HepG2 (cell line): ENCODE results near the gene RMI2. TPM values are rescaled to one million over a fixed set of nuclear protein-coding genes. Genes with fewer than 3 reads are reported as not detected.

Experiments used
- AGO1 ChIP-seq: fragments of 200-400 bp; formaldehyde crosslinking; IDR thresholded peaks from 2 replicates; pipeline ENCODE4 v1.6.1; 2017; ENCODE audit warnings: mild to moderate bottlenecking, low read depth, low read length, moderate library complexity; ENCODE audit not compliant: poor library complexity, severe bottlenecking
- BHLHE40 ChIP-seq: IDR thresholded peaks from 2 replicates; pipeline ENCODE4 v1.6.1; 2011; ENCODE audit warnings: low read length, improper control_type of control experiment
- ETV5 ChIP-seq: IDR thresholded peaks from 2 replicates; pipeline ENCODE4 v1.6.1; 2018; ENCODE audit warnings: missing biosample characterization, missing genetic modification reagents, inconsistent platforms, borderline replicate concordance
- FOXO4 ChIP-seq: sonication (generic); formaldehyde crosslinking; conservative IDR thresholded peaks from 2 replicates; pipeline ENCODE4 v1.8.1; 2023; ENCODE audit warnings: missing genetic modification reagents
- GABPB1 ChIP-seq: IDR thresholded peaks from 2 replicates; pipeline ENCODE4 v1.6.1; 2016; ENCODE audit warnings: mild to moderate bottlenecking, missing genetic modification reagents, moderate library complexity, missing compliant biosample characterization
- HNRNPUL1 ChIP-seq: fragments of 200-400 bp; formaldehyde crosslinking; IDR thresholded peaks from 2 replicates; pipeline ENCODE4 v1.6.1; 2017; ENCODE audit warnings: low read depth, mild to moderate bottlenecking, low read length, moderate library complexity
- JARID2 ChIP-seq: sonication (generic); formaldehyde crosslinking; IDR thresholded peaks from 2 replicates; pipeline ENCODE4 v1.8.1; 2023; ENCODE audit warnings: missing genetic modification reagents, inconsistent platforms; ENCODE audit not compliant: insufficient replicate concordance
- KLF16 ChIP-seq, 2 experiments: sonication (generic) in 1 of 2; formaldehyde crosslinking in 1 of 2; IDR thresholded peaks; 2 replicates each; pipeline versions ENCODE4 v1.6.1 to v1.8.0; 2016 to 2023; ENCODE audit warnings: missing genetic modification reagents in 2 of 2, missing compliant biosample characterization in 1 of 2
- MYNN ChIP-seq: sonication (generic); formaldehyde crosslinking; IDR thresholded peaks from 2 replicates; pipeline ENCODE4 v1.4.0; 2020; ENCODE audit warnings: mild to moderate bottlenecking, low read depth, missing genetic modification reagents
- PATZ1 ChIP-seq: sonication (generic); formaldehyde crosslinking; IDR thresholded peaks from 2 replicates; pipeline ENCODE4 v1.4.0; 2020; ENCODE audit warnings: missing genetic modification reagents
- PAX8 ChIP-seq: sonication (generic); formaldehyde crosslinking; IDR thresholded peaks from 2 replicates; pipeline ENCODE4 v1.8.0; 2022; ENCODE audit warnings: mild to moderate bottlenecking, missing genetic modification reagents, borderline replicate concordance
- SALL1 ChIP-seq: sonication (generic); formaldehyde crosslinking; IDR thresholded peaks from 2 replicates; pipeline ENCODE4 v1.8.0; 2022; ENCODE audit warnings: mild to moderate bottlenecking, missing genetic modification reagents
- SOX6 ChIP-seq, 2 experiments: fragments of 450-650 bp in 1 of 2; sonication (generic) in 1 of 2; formaldehyde crosslinking in 1 of 2; IDR thresholded peaks; 2 replicates each; pipeline versions ENCODE4 v1.4.0 to v1.6.1; 2017 to 2020; ENCODE audit warnings: antibody characterized with exemption in 1 of 2, mild to moderate bottlenecking in 1 of 2, missing genetic modification reagents in 1 of 2
- ZNF224 ChIP-seq: sonication (generic); formaldehyde crosslinking; IDR thresholded peaks from 2 replicates; pipeline ENCODE4 v1.5.0; 2020; ENCODE audit warnings: mild to moderate bottlenecking, missing genetic modification reagents
- ZNF225 ChIP-seq: sonication (generic); formaldehyde crosslinking; IDR thresholded peaks from 2 replicates; pipeline ENCODE4 v1.4.0; 2020; ENCODE audit warnings: mild to moderate bottlenecking, missing genetic modification reagents
- ZNF251 ChIP-seq: sonication (generic); formaldehyde crosslinking; IDR thresholded peaks from 2 replicates; pipeline ENCODE4 v1.9.0; 2021; ENCODE audit warnings: mild to moderate bottlenecking, missing genetic modification reagents
- ZNF431 ChIP-seq: sonication (generic); formaldehyde crosslinking; IDR thresholded peaks from 2 replicates; pipeline ENCODE4 v1.9.0; 2022; ENCODE audit warnings: missing genetic modification reagents, low read depth, mild to moderate bottlenecking, borderline replicate concordance
- ZNF737 ChIP-seq: sonication (generic); formaldehyde crosslinking; IDR thresholded peaks from 2 replicates; pipeline ENCODE4 v1.5.0; 2020; ENCODE audit warnings: missing genetic modification reagents, mild to moderate bottlenecking, borderline replicate concordance
- ZNF780A ChIP-seq: sonication (generic); formaldehyde crosslinking; IDR thresholded peaks from 2 replicates; pipeline ENCODE4 v1.8.0; 2022; ENCODE audit warnings: mild to moderate bottlenecking, missing genetic modification reagents, moderate library complexity
- ZXDC ChIP-seq: sonication (generic); formaldehyde crosslinking; IDR thresholded peaks from 2 replicates; pipeline ENCODE4 v1.5.0; 2020; ENCODE audit warnings: mild to moderate bottlenecking, missing genetic modification reagents
- polyA plus RNA-seq, 8 experiments: library from polyadenylated mRNA; depleted of rRNA in 3 of 8; stranded (reverse) in 7 of 8; unstranded in 1 of 8; fragments of >200 nt; fragmentation: Illumina TruSeq in 4 of 8; extraction: Trizol in 4 of 8; gene quantifications; 2 replicates each; pipeline versions ENCODE4 v1.2.1 to v1.2.3, GENCODE V29; 2011 to 2016; ENCODE audit warnings: low read depth in 4 of 8, missing spikeins in 1 of 8, mixed read lengths in 1 of 8; ENCODE audit not compliant: insufficient read depth in 1 of 8
- total RNA-seq, 5 experiments: library from RNA; depleted of rRNA; stranded (reverse); fragments of >200 nt; fragmentation: Illumina TruSeq; extraction: Trizol; gene quantifications; 2 replicates each; pipeline ENCODE4 v1.2.3, GENCODE V29; 2016; ENCODE audit warnings: low read depth in 1 of 5

Gene RMI2
- total and polyA plus RNA-seq, 2 of the 13 experiments (the other 11 are each of a cell fraction or from before 2014, with no cell fraction given): 24.5 to 55.7 TPM

- TF ChIP-seq PATZ1 (CRISPR knock-in tag) (peak; percentile 88), JARID2 (no peak), ETV5 (CRISPR knock-in tag) (peak; percentile 56), FOXO4 (no peak), KLF16 (CRISPR knock-in tag; IDR thresholded peaks at IDR 0.05) (peak; percentile 80 to 92), MYNN (CRISPR knock-in tag) (peak; percentile 62; the same call in 1 of the 2 replicates), PAX8 (CRISPR knock-in tag) (0 out of 2 replicates have a peak, but pooled peaks have one; percentile 90), ZNF431 (no peak; the same call in 1 of the 2 replicates), ZNF251 (CRISPR knock-in tag) (peak; percentile 84; the same call in 1 of the 2 replicates), ZXDC (CRISPR knock-in tag) (no peak), GABPB1 (CRISPR knock-in tag) (peak; percentile 76), ZNF780A (no peak; the same call in 1 of the 2 replicates), BHLHE40 (peak; percentile 56), SALL1 (peak; percentile 73), ZNF224 (CRISPR knock-in tag) (peak; percentile 68; the same call in 1 of the 2 replicates), SOX6 (IDR thresholded peaks at IDR 0.05) (no peak), SOX6 (CRISPR knock-in tag; IDR thresholded peaks at IDR 0.05) (peak; percentile 67), ZNF225 (CRISPR knock-in tag) (peak; percentile 93), HNRNPUL1 (no peak), ZNF737 (CRISPR knock-in tag) (no peak), AGO1 (peak; percentile 72)
Observed at GRCh38 chr16:11396241-11397048, 51.2 kb downstream of the RMI2 start (continued).
